ENCODE data around the gene FLAD1. TPM values are rescaled to one million over a fixed set of nuclear protein-coding genes. Genes with fewer than 3 reads are reported as not detected.

FLAD1 gene
- total RNA-seq, 2 experiments from 2014 or later, result 34.7 to 35.1 TPM

DNA sequence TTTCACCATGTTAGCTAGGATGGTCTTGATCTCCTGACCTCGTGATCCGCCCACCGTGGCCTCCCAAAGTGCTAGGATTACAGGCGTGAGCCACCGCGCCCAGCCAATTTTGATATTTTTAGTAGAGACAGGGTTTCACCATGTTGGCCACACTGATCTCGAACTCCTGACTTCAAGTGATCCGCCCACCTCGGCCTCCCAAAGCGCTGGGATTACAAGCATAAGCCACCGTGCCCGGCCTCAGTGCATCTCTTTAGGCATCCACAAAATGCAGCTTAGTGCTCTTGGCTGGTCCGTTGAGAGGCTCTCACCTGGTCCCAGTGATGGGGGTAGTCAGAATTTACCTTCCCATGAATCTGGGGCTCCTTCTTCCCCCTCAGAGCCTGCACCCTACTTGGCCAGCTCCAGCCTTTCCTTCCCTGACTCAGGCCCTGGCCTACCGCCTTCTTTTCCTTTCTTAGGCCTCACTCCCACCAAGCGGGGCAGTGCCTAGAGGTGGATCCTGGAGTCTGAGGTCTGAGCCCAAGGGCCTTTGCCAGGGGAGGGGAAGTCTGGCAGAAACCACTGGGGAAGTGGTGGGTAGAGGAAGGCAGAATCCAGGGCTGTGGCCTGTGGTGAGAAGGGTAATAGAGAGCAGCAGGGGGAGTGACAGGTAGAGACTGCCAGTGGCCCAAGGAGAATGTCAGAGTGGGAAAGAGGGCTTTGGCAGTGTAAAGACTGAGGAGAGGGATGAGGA, 14.0 kb downstream of the FLAD1 start:
- DNase-seq, result no peak
- H3K9me3 Mint-ChIP-seq, result no peaks in the 10 kb centered on the region
- no peaks in the 10 kb centered on the region for H3K36me3 Mint-ChIP-seq (ENCODE audit: low read depth)
- H3K27me3 Mint-ChIP-seq, result no peaks in the 10 kb centered on the region
- H3K27ac Mint-ChIP-seq, result no peak overlapping the region
- ChIA-PET CTCF (interaction anchor here (0.6 to 11.4 kb wide), 9 partner anchors 13 to 64 kb away, joined by 3 to 139 read pairs (median 6); partner anchors contain the start of genes ADAM15 and FLAD1), POLR2A (interaction anchor here (0.8 to 13.2 kb wide), 5 partner anchors 9 to 43 kb away, joined by 3 to 203 read pairs (median 7); partner anchors contain the start of genes CKS1B and FLAD1)
- no peak overlapping the region for H3K4me3 Mint-ChIP-seq
- peaks cover 31% of the 10 kb centered on the region for H3K4me1 Mint-ChIP-seq

DNA sequence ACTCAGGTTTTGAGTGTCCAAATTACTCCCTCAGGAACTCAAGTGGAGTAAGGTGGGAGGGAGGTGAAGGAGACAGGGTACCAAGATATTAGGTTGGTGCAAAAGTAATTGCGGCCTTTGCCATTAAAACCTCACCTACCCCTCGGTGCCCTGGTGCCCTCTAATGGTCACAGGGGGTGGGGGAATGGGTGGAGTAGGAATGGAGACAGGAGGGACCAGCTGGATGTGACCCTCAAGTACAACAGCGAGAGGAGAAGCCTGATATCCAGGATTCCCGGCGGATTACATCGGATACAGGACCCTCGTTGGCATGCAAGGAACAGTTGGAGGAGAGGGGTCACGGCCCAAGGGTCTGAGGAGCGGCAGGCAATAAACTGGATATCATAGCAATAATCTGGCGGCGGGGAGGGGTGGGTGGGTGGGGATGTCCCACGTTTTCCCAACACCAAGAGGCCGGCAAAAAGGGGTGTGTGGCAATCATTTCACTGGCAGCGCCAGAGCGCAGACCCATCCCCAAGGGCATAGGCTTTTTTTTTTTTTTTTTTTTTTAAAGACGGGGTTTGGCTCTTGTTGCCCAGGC, 15.1 kb downstream of the FLAD1 start:
- no peaks in the 10 kb centered on the region for H3K27me3 Mint-ChIP-seq
- peaks cover 4% of the 10 kb centered on the region for H3K36me3 Mint-ChIP-seq (ENCODE audit: low read depth)
- ChIA-PET POLR2A (interaction anchor here (1.0 to 13.2 kb wide), 7 partner anchors 15 to 62 kb away, joined by 5 to 203 read pairs (median 11); partner anchors contain the start of genes ADAM15, CKS1B, FLAD1 and PBXIP1), CTCF (interaction anchor here (0.6 to 11.4 kb wide), 22 partner anchors 10 to 329 kb away, joined by 3 to 139 read pairs (median 4); partner anchors contain the start of genes CKS1B, FLAD1, KRTCAP2 and PBXIP1)
- no peak for DNase-seq
- peak overlapping the region; percentile 54 for H3K27ac Mint-ChIP-seq
- peaks cover 31% of the 10 kb centered on the region for H3K4me1 Mint-ChIP-seq
- no peaks in the 10 kb centered on the region for H3K9me3 Mint-ChIP-seq
- no peak overlapping the region for H3K4me3 Mint-ChIP-seq

DNA sequence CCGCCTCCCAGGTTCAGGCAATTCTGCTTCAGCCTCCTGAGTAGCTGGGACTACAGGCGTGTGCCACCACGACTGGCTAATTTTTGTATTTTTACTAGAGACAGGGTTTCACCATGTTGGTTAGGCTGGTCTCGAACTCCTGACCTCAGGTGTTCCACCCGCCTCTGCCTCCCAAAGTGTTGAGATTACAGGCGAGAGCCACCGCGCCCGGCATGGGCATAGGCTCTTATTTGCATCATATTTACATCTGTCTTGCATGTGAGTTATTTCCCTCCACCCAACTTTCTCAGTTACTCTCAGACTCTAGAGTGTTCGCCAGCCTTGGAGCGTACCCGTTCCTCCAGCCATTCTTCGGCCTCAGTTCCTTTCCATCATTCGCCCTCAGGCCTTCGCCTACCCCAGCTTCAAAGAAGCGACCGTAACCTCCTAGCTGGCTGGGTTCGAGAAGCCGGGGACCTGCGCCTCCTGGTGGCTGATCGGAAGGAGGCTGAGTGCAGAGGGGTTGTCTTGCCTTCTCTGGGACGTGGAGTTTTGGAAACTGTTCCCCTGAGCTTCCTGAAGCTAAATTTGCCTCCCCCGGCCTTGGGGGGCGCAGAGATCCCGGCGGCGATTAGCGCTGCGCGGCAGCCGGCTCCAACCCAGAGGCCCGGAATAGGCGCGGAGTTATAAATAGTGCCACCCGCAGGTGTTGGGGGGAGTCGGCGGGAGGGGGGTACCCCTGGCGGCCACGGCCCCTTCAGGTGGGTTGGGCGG, 15.8 kb downstream of the FLAD1 start:
- H3K36me3 Mint-ChIP-seq (ENCODE audit: low read depth), result peaks cover 8% of the 10 kb centered on the region
- no peaks in the 10 kb centered on the region for H3K27me3 Mint-ChIP-seq
- peak; percentile 76 for DNase-seq
- no peaks in the 10 kb centered on the region for H3K9me3 Mint-ChIP-seq
- peak overlapping the region; percentile 85 for H3K27ac Mint-ChIP-seq
- H3K4me1 Mint-ChIP-seq, result peaks cover 33% of the 10 kb centered on the region
- CTCF ChIA-PET, result interaction anchor here (0.6 to 11.4 kb wide), 27 partner anchors 9 to 439 kb away, joined by 3 to 139 read pairs (median 4); partner anchors contain the start of genes ADAM15, CKS1B, FLAD1 and KRTCAP2
- POLR2A ChIA-PET, result interaction anchor here (1.0 to 13.2 kb wide), 8 partner anchors 15 to 62 kb away, joined by 3 to 203 read pairs (median 10); partner anchors contain the start of genes ADAM15, CKS1B, FLAD1 and PBXIP1
- peak overlapping the region; percentile 72 for H3K4me3 Mint-ChIP-seq

DNA sequence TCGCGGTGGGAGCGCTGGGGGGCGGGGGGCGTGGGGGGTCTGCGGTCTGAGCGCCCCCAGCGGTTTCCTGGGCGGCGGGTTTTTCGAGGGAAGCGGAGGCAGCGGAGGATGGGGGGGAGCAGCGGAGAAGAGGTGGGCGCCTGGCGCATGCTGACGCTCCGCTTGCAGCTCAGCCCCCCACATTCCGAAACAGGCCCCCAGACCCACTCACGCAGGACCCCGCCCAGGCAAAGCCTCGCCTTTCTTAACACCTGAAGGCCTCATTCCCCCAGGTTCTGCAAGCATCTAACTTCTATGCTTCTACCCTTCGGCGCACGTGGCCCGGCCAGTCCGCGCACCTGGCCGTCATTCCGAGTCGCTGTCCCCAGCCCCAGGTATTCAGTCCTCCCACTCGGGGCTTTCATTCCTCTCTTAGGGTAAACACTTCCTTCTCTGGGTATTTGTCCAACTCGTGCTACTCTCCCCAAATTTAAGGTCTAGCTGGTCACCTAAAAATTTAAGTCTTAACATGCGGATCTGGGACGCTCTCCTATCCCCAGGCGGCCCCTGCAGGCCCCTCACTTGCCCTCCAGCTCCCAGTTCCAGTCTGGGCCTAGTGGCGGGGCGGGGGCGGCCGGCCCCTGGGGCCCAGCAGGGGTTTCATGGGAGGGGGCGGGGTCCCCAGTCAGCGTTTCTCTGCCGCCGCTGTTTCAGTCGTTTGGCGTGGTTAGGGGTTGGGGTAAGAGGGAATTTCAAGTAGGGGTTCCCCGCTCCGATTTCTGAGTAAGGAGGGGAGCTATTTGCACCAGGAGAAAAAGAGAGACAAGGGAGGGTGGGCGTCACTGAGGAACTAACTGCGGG, 16.6 kb downstream of the FLAD1 start:
- peaks cover 40% of the 10 kb centered on the region for H3K4me1 Mint-ChIP-seq
- peak overlapping the region; percentile 90 for H3K4me3 Mint-ChIP-seq
- CTCF ChIA-PET, result interaction anchor here (0.6 to 11.4 kb wide), 22 partner anchors 8 to 440 kb away, joined by 3 to 139 read pairs (median 5); partner anchors contain the start of genes ADAM15, CKS1B, FLAD1 and KRTCAP2
- POLR2A ChIA-PET, result interaction anchor here (1.0 to 13.2 kb wide), 10 partner anchors 14 to 63 kb away, joined by 3 to 203 read pairs (median 8); partner anchors contain the start of genes ADAM15, CKS1B, FLAD1 and PBXIP1
- no peaks in the 10 kb centered on the region for H3K9me3 Mint-ChIP-seq
- peaks cover 16% of the 10 kb centered on the region for H3K36me3 Mint-ChIP-seq (ENCODE audit: low read depth)
- H3K27ac Mint-ChIP-seq, result peak overlapping the region; percentile 89
- H3K27me3 Mint-ChIP-seq, result no peaks in the 10 kb centered on the region
- DNase-seq, result peak; percentile 41

- ChIA-PET CTCF (interaction anchor here (0.6 to 11.4 kb wide), 12 partner anchors 8 to 61 kb away, joined by 3 to 139 read pairs (median 15); partner anchors contain the start of genes CKS1B, FLAD1, PBXIP1 and PYGO2), POLR2A (interaction anchor here (1.0 to 13.2 kb wide), 9 partner anchors 13 to 64 kb away, joined by 3 to 203 read pairs (median 10); partner anchors contain the start of genes ADAM15, CKS1B, FLAD1 and PBXIP1)
- DNase-seq, result peak; percentile 39
- peak overlapping the region; percentile 90 for H3K4me3 Mint-ChIP-seq
- H3K27ac Mint-ChIP-seq, result peak overlapping the region; percentile 91
- H3K4me1 Mint-ChIP-seq, result peaks cover 44% of the 10 kb centered on the region
- H3K27me3 Mint-ChIP-seq, result no peaks in the 10 kb centered on the region
- no peaks in the 10 kb centered on the region for H3K9me3 Mint-ChIP-seq
- peaks cover 16% of the 10 kb centered on the region for H3K36me3 Mint-ChIP-seq (ENCODE audit: low read depth)
Measured at GRCh38 chr1:155000411-155000725, 17.2 kb downstream of the FLAD1 start.

DNA sequence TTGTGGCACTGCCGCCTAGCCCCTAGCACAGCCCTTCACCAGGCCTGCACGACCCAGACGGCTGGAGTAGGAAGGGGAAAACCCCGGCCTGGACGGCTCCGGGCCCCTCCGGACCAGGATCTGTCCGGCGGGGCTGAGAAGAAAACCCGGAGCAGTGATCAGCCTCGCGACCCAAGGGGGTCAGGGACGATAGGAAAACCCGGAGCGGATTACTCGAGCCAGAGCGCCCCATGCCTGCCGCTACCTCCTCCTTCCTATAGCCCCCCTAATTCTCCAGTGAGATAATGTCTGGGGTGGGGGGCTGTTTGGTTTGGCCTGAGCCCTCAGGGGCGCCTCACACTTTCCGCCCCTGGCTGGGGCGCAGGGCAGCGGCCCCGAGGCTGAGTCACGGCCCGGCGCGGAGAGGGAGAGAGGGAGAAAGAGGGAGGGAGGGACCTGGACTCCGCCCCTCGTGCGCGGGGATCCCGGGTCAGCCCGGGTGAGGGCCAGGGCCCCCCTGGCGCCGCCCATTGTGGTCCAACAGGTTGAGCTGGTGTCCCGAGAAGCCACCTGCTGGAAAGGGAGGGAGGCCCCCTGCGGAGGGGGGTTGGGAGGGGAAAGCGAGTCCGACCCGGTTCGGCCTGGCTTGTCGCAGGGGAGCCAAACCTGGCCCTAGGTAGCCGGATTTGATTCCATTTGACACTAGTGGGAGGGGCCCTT, 17.7 kb downstream of the FLAD1 start:
- ChIA-PET CTCF (interaction anchor here (0.6 to 11.4 kb wide), 9 partner anchors 7 to 441 kb away, joined by 3 to 139 read pairs (median 6); partner anchors contain the start of genes FLAD1 and PYGO2), POLR2A (interaction anchor here (1.0 to 13.2 kb wide), 8 partner anchors 13 to 45 kb away, joined by 3 to 203 read pairs (median 12); partner anchors contain the start of genes CKS1B, FLAD1, PBXIP1 and PYGO2)
- DNase-seq, result peak; percentile 86
- Mint-ChIP-seq H3K27ac (peak overlapping the region; percentile 91), H3K4me1 (peaks cover 47% of the 10 kb centered on the region), H3K27me3 (no peaks in the 10 kb centered on the region), H3K36me3 (ENCODE audit: low read depth) (peaks cover 19% of the 10 kb centered on the region), H3K4me3 (peak overlapping the region; percentile 90), H3K9me3 (no peaks in the 10 kb centered on the region)

- peaks cover 20% of the 10 kb centered on the region for H3K36me3 Mint-ChIP-seq (ENCODE audit: low read depth)
- POLR2A ChIA-PET, result interaction anchor here (1.2 to 13.2 kb wide), 5 partner anchors 12 to 27 kb away, joined by 3 to 203 read pairs (median 12); partner anchors contain the start of genes CKS1B and FLAD1
- H3K4me3 Mint-ChIP-seq, result peak overlapping the region; percentile 90
Measured at GRCh38 chr1:155001425-155001674, 18.2 kb downstream of the FLAD1 start.

DNA sequence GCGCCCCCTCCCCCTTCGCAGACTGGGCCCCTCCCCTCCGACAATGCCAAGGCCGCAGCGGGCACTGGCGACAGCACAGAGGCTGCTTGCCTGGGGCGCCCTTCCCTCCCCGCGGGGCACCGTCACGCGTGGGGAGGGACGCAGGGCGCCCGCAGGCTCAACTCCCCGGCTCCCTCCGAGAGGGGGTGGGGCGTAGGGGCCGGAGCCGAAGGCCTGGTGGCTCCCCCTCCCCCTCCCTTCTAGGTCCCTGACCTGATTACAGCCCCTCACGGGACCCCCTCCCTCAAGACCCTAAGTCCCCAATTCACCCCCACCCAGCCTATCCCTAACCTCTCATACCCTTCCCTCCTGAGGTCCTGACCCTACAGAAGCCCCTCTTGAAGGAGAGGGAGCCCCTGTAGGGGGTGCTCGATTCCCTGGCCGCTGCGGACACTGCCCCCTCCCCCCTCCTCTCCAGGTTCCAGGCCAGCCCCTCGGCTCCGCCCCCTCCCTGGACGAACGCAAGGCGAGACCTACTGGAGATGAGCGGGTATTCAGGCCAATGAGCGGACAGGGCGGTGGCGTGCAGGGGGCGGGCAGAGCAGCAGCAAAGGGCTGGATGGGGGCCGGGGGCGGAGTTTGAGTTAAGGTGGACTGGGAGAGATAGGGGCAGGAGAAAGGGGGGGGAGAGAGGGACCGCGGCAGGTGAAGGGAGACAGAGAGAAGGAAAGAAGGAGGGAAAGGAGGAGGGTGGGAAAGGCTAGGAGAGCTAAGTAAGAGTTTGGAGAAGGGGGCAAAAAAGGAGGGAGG, 18.7 kb downstream of the FLAD1 start:
- H3K4me3 Mint-ChIP-seq, result peak overlapping the region; percentile 90
- H3K36me3 Mint-ChIP-seq (ENCODE audit: low read depth), result peaks cover 22% of the 10 kb centered on the region
- H3K4me1 Mint-ChIP-seq, result peaks cover 56% of the 10 kb centered on the region
- CTCF ChIA-PET, result interaction anchor here (0.7 to 11.4 kb wide), 6 partner anchors 13 to 442 kb away, joined by 3 to 139 read pairs (median 4); partner anchors contain the start of genes FLAD1 and PMVK
- DNase-seq, result peak; percentile 99
- no peaks in the 10 kb centered on the region for H3K9me3 Mint-ChIP-seq
- peak overlapping the region; percentile 91 for H3K27ac Mint-ChIP-seq
- POLR2A ChIA-PET, result interaction anchor here (0.8 to 13.2 kb wide), 6 partner anchors 12 to 395 kb away, joined by 3 to 203 read pairs (median 8); partner anchors contain the start of genes CKS1B and FLAD1
- H3K27me3 Mint-ChIP-seq, result no peaks in the 10 kb centered on the region

More at GRCh38 chr1:155001425-155001674, 18.2 kb downstream of the FLAD1 start:
- Mint-ChIP-seq H3K9me3 (no peaks in the 10 kb centered on the region), H3K4me1 (peaks cover 51% of the 10 kb centered on the region), H3K27me3 (no peaks in the 10 kb centered on the region), H3K27ac (peak overlapping the region; percentile 91)
- DNase-seq, result no peak
- CTCF ChIA-PET, result interaction anchor here (1.0 to 11.4 kb wide), 4 partner anchors 14 to 442 kb away, joined by 3 to 139 read pairs (median 5); partner anchors contain the start of gene FLAD1

DNA sequence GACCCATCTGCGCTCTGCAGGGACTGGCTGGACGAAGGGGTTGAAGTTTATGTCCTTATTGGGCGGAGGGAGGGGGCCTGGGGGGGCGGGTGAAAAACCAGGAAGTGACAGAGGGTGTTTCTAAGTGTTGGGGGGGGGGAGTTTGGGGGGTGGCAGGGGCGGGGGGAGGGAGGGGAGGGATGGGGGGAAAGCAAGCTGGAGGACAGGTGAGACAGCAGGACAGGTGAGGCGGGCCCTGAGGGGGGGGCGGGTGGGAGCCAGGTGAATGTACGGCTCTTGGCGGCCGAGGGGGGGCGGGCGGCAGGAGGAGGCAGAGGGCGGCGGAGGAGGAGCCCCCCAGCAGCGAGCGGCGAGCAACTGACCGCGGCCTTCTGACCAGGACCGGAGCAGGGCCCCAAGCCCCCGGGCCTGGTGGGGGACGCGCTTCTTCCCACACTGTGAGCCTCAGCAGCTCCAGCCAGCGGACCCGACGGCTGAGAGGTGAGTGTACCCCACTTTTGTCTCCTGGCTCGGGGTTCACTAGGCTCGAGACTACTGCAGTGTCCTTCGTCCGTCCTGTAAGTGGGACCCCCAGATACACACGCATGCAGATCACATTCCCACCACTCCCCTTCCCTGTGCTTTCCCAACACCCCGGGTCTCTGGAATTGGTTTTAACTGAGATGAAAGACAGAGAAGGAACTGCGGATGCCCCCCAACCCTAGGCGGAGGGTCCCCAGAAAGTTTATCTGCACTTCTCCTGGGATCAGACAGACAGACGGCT, 19.5 kb downstream of the FLAD1 start, which contains the start of gene ZBTB7B:
Gene ZBTB7B, plus strand, starts transcription at position 339 of the 763 bp plus-strand sequence. CDS start 11,859 bp downstream, outside the sequence.
- H3K27ac Mint-ChIP-seq, result peak within 1 kb of the TSS; percentile 91

More for the DNA sequence above, 19.5 kb downstream of the FLAD1 start, which contains the start of gene ZBTB7B:
- Mint-ChIP-seq H3K9me3 (no peaks in the 10 kb centered on the region), H3K4me1 (peaks cover 57% of the 10 kb centered on the region), H3K27me3 (no peaks in the 10 kb centered on the region), H3K36me3 (ENCODE audit: low read depth) (peaks cover 22% of the 10 kb centered on the region), H3K4me3 (peak within 1 kb of the TSS; percentile 90)
- ChIA-PET CTCF (interaction anchor here (0.7 to 11.4 kb wide), 6 partner anchors 13 to 443 kb away, joined by 3 to 139 read pairs (median 4); partner anchors contain the start of genes FLAD1 and PMVK), POLR2A (interaction anchor here (0.5 to 13.2 kb wide), 5 partner anchors 11 to 395 kb away, joined by 3 to 203 read pairs (median 12); partner anchors contain the start of genes CKS1B and FLAD1)
- peak; percentile 37 for DNase-seq

Measured in activated CD4-positive, alpha-beta memory T cell treated with anti-CD3 and anti-CD28 coated beads, Interleukin-2, amount 10 ng/mL, durations not matched to agents 7 days and 5 days (primary cell).